ENCODE results near the gene GKN2. TPM values are rescaled to one million over a fixed set of nuclear protein-coding genes. Genes with fewer than 3 reads are reported as not detected.
A peak's percentile ranks its signal among the peaks of the same experiment; 100 is the strongest.

Gene GKN2
- total and polyA plus RNA-seq, 2 of the 13 experiments (the other 11 are each of a cell fraction or from before 2014, with no cell fraction given), result not detected

DNA sequence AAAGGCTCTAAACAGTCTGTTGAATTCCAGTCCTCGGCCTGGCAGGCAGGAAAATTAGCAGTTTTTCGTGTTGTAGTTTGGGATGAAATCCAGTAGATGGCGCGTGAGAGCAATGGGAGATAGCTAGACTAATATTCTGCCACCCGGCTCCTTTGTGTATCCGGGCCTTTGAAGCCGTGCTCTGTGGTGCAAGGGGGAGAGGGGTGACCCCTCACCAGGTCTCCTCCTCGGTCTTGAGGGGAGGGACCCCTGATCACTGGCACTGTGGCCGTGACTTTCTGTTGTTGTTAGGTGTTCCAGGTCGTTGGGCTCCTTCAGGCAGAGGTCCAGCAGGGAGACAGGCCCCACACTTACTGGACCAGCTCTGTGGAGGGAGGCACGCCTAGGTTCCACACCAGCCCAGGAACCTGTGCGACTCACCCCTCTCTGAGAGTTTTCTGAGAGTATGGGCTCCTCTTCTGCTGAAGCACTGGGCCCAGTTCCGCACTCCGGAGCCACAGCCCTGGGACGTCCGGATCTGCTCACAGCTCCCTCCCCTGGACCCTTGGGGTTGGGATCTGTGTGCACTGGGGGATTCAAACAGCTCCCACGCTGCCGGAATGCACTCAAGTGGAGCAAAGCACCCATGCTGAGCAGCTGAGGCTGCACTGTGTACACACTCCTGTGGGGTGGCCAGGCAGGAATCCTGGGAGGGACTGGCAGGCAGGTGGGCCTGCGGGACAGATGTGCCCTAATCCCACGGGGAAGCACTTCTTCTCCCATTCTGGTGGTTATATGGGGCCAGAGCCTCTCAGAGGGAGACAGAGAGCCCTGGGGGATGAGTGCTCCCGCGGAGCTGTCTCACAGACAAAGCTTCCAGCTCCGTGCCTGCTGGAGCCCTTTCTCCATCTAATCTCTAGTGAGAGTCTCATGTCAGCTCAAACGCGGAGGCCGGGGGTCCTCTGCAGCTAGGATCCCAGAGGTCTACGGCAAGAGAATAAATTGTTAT lies 8.8 kb downstream of the GKN2 start (continued):
- TF ChIP-seq SMC3 (IDR thresholded peaks at IDR 0.05; ENCODE audit: low read length), result peak; percentile 80
- TF ChIP-seq, protein P1, sequence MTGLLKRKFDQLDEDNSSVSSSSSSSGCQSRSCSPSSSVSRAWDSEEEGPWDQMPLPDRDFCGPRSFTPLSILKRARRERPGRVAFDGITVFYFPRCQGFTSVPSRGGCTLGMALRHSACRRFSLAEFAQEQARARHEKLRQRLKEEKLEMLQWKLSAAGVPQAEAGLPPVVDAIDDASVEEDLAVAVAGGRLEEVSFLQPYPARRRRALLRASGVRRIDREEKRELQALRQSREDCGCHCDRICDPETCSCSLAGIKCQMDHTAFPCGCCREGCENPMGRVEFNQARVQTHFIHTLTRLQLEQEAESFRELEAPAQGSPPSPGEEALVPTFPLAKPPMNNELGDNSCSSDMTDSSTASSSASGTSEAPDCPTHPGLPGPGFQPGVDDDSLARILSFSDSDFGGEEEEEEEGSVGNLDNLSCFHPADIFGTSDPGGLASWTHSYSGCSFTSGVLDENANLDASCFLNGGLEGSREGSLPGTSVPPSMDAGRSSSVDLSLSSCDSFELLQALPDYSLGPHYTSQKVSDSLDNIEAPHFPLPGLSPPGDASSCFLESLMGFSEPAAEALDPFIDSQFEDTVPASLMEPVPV (CRISPR knock-in tag; IDR thresholded peaks at IDR 0.05), result peak; percentile 57; the same call in 1 of the 2 replicates
- TF ChIP-seq BRCA1 (CRISPR knock-in tag; IDR thresholded peaks at IDR 0.05), result no peak
- TF ChIP-seq GATAD2A (CRISPR knock-in tag; IDR thresholded peaks at IDR 0.05), result 0 out of 2 replicates have a peak, but pooled peaks have one; percentile 21
- TF ChIP-seq NFIB (CRISPR knock-in tag; IDR thresholded peaks at IDR 0.05; ENCODE audit: borderline replicate concordance), result no peak
- no peak for TF ChIP-seq HDAC2 (CRISPR knock-in tag; IDR thresholded peaks at IDR 0.05)
- no peak for TF ChIP-seq HMG20B (CRISPR knock-in tag; conservative IDR thresholded peaks at IDR 0.05)
- TF ChIP-seq, protein P2, sequence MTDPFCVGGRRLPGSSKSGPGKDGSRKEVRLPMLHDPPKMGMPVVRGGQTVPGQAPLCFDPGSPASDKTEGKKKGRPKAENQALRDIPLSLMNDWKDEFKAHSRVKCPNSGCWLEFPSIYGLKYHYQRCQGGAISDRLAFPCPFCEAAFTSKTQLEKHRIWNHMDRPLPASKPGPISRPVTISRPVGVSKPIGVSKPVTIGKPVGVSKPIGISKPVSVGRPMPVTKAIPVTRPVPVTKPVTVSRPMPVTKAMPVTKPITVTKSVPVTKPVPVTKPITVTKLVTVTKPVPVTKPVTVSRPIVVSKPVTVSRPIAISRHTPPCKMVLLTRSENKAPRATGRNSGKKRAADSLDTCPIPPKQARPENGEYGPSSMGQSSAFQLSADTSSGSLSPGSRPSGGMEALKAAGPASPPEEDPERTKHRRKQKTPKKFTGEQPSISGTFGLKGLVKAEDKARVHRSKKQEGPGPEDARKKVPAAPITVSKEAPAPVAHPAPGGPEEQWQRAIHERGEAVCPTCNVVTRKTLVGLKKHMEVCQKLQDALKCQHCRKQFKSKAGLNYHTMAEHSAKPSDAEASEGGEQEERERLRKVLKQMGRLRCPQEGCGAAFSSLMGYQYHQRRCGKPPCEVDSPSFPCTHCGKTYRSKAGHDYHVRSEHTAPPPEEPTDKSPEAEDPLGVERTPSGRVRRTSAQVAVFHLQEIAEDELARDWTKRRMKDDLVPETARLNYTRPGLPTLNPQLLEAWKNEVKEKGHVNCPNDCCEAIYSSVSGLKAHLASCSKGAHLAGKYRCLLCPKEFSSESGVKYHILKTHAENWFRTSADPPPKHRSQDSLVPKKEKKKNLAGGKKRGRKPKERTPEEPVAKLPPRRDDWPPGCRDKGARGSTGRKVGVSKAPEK (CRISPR knock-in tag; IDR thresholded peaks at IDR 0.05; ENCODE audit: borderline replicate concordance), result no peak
- no peak for TF ChIP-seq MAFG (CRISPR knock-in tag; IDR thresholded peaks at IDR 0.05)
- TF ChIP-seq ZFP1 (CRISPR knock-in tag; IDR thresholded peaks at IDR 0.05), result no peak
- TF ChIP-seq SRSF1 (optimal IDR thresholded peaks at IDR 0.05; ENCODE audit: low read depth, low read length), result no peak
- TF ChIP-seq, protein P3, sequence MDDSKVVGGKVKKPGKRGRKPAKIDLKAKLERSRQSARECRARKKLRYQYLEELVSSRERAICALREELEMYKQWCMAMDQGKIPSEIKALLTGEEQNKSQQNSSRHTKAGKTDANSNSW (CRISPR knock-in tag; IDR thresholded peaks at IDR 0.05; ENCODE audit: borderline replicate concordance), result 0 out of 2 replicates have a peak, but pooled peaks have one; percentile 36
- TF ChIP-seq, protein P4, sequence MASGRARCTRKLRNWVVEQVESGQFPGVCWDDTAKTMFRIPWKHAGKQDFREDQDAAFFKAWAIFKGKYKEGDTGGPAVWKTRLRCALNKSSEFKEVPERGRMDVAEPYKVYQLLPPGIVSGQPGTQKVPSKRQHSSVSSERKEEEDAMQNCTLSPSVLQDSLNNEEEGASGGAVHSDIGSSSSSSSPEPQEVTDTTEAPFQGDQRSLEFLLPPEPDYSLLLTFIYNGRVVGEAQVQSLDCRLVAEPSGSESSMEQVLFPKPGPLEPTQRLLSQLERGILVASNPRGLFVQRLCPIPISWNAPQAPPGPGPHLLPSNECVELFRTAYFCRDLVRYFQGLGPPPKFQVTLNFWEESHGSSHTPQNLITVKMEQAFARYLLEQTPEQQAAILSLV (CRISPR knock-in tag; IDR thresholded peaks at IDR 0.05; ENCODE audit: borderline replicate concordance), result peak; percentile 22; the same call in 1 of the 2 replicates
- TF ChIP-seq SMAD1 (CRISPR knock-in tag; IDR thresholded peaks at IDR 0.05; ENCODE audit: borderline replicate concordance, low read depth), result no peak
- TF ChIP-seq MED8 (CRISPR knock-in tag; IDR thresholded peaks at IDR 0.05; ENCODE audit: insufficient replicate concordance), result no peak
- TF ChIP-seq ZNF33B (CRISPR knock-in tag; IDR thresholded peaks at IDR 0.05), result 0 out of 2 replicates have a peak, but pooled peaks have one; percentile 55
- no peak for TF ChIP-seq POLR2A (IDR thresholded peaks at IDR 0.05; ENCODE audit: insufficient read depth in 1 of 2, low read depth in 2 of 2, low read length in 2 of 2)
- TF ChIP-seq, protein P5, sequence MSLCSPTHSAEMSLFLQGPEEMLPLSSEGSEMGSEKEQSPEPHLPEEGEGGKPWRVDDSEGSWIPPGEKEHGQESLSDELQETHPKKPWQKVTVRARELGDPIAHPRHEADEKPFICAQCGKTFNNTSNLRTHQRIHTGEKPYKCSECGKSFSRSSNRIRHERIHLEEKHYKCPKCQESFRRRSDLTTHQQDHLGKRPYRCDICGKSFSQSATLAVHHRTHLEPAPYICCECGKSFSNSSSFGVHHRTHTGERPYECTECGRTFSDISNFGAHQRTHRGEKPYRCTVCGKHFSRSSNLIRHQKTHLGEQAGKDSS (CRISPR knock-in tag; IDR thresholded peaks at IDR 0.05; ENCODE audit: borderline replicate concordance, low read depth), result no peak
